OCI-LY7 (cell line): ENCODE measurements around the gene PSMD6.

Source experiments
- EZH2phosphoT487 ChIP-seq: fragments of 200-600 bp; sonication (generic); IDR thresholded peaks from 2 replicates; pipeline ENCODE4 v1.6.1; 2018; ENCODE audit warnings: low read depth, borderline replicate concordance, mild to moderate bottlenecking, mixed run types, antibody characterized with exemption, low read length, moderate library complexity, mixed read lengths
- TF ChIP-seq, protein P1 (sequence below): fragments of 200-600 bp; sonication (generic); conservative IDR thresholded peaks from 2 replicates; pipeline ENCODE4 v1.5.1; 2014; ENCODE audit warnings: mild to moderate bottlenecking, antibody characterized with exemption, low read length, moderate library complexity, mixed read lengths

DNA sequence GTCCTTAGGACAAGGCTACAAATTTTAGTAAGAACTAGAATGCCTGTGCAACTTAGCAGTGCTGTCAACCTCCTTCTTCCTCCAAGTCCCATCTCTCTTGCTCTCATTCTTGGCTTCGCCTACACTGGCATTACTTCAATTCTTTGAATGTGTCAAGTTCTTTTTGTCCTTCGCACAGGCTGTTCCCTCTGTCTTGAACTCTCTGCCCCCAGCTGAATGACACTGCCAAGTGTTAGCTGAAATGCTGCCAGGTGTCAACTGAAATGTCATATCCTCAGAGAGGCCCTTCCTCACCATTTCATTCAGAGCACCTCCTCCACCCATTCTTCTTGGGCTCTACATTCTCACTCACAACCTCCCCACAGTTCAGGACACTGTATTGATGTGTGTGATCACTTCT lies 48.8 kb upstream of the PSMD6 start:
- TF ChIP-seq, protein P1, sequence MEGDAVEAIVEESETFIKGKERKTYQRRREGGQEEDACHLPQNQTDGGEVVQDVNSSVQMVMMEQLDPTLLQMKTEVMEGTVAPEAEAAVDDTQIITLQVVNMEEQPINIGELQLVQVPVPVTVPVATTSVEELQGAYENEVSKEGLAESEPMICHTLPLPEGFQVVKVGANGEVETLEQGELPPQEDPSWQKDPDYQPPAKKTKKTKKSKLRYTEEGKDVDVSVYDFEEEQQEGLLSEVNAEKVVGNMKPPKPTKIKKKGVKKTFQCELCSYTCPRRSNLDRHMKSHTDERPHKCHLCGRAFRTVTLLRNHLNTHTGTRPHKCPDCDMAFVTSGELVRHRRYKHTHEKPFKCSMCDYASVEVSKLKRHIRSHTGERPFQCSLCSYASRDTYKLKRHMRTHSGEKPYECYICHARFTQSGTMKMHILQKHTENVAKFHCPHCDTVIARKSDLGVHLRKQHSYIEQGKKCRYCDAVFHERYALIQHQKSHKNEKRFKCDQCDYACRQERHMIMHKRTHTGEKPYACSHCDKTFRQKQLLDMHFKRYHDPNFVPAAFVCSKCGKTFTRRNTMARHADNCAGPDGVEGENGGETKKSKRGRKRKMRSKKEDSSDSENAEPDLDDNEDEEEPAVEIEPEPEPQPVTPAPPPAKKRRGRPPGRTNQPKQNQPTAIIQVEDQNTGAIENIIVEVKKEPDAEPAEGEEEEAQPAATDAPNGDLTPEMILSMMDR: no peak
- no peak for TF ChIP-seq EZH2phosphoT487
